Neutrophil (primary cell): ENCODE measurements around the gene RPH3AL.

Source experiments
- H3K27ac ChIP-seq: fragments of 200-600 bp; sonication (generic); 2 replicates; pipeline ENCODE4 v1.5.1; 2016; ENCODE audit warnings: mild to moderate bottlenecking, moderate library complexity
- H3K27me3 ChIP-seq: fragments of 200-600 bp; sonication (generic); 2 replicates; pipeline ENCODE4 v1.6.0; 2016; ENCODE audit warnings: mild to moderate bottlenecking
- H3K36me3 ChIP-seq: fragments of 200-600 bp; sonication (generic); 2 replicates; pipeline ENCODE4 v1.5.1; 2017
- H3K4me1 ChIP-seq, 2 experiments: fragments of 200-600 bp in 1 of 2; sonication (generic) in 1 of 2; 1 replicate in 1 of 2; 2 replicates in 1 of 2; pipeline versions ENCODE4 v1.5.1 to v1.6.1; 2013 to 2016; ENCODE audit warnings: low read depth in 1 of 2, low read length in 1 of 2, mild to moderate bottlenecking in 1 of 2, moderate library complexity in 1 of 2; ENCODE audit not compliant: control insufficient read depth in 1 of 2, insufficient read depth in 1 of 2
- H3K4me3 ChIP-seq, 2 experiments: fragments of 200-600 bp in 1 of 2; sonication (generic) in 1 of 2; 1 replicate in 1 of 2; 2 replicates in 1 of 2; pipeline ENCODE4 v1.5.1; 2013 to 2016; ENCODE audit warnings: low read depth in 1 of 2, low read length in 1 of 2, mild to moderate bottlenecking in 1 of 2, moderate library complexity in 1 of 2
- H3K9me3 ChIP-seq: fragments of 200-600 bp; sonication (generic); 2 replicates; pipeline ENCODE4 v1.5.1; 2016
- TF ChIP-seq, protein P1 (sequence below): fragments of 200-600 bp; sonication (generic); IDR thresholded peaks from 2 replicates; pipeline ENCODE4 v1.5.1; 2016; ENCODE audit warnings: antibody characterized with exemption

Gene RPH3AL

DNA sequence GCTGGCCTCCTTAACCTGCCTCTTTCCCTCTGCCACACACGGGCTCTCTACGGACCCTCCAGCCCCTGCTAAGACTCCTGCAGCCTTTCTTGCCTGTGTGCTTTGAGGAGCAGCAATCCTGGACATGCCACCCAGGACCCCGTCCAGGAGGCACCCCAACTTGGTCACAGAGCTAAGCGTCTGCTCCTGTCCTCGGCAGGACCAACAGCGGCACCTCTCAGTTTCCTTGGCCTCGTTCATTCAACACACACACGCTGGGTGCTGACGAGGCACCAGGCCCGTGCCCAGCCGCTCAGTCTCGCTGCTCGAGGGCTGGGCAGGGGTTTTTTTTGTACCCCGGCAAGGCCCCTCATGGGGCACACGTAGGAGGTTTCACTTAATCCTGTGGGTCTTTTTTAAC, 15.2 kb downstream of the RPH3AL start:
- no peak overlapping the region for H3K4me3 ChIP-seq
- H3K27me3 ChIP-seq: peaks cover 43% of the 10 kb centered on the region
- no peaks in the 10 kb centered on the region for H3K36me3 ChIP-seq
- TF ChIP-seq, protein P1, sequence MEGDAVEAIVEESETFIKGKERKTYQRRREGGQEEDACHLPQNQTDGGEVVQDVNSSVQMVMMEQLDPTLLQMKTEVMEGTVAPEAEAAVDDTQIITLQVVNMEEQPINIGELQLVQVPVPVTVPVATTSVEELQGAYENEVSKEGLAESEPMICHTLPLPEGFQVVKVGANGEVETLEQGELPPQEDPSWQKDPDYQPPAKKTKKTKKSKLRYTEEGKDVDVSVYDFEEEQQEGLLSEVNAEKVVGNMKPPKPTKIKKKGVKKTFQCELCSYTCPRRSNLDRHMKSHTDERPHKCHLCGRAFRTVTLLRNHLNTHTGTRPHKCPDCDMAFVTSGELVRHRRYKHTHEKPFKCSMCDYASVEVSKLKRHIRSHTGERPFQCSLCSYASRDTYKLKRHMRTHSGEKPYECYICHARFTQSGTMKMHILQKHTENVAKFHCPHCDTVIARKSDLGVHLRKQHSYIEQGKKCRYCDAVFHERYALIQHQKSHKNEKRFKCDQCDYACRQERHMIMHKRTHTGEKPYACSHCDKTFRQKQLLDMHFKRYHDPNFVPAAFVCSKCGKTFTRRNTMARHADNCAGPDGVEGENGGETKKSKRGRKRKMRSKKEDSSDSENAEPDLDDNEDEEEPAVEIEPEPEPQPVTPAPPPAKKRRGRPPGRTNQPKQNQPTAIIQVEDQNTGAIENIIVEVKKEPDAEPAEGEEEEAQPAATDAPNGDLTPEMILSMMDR: no peak
- H3K27ac ChIP-seq: no peak overlapping the region
- H3K4me1 ChIP-seq: no peaks in the 10 kb centered on the region
- no peaks in the 10 kb centered on the region for H3K9me3 ChIP-seq

DNA sequence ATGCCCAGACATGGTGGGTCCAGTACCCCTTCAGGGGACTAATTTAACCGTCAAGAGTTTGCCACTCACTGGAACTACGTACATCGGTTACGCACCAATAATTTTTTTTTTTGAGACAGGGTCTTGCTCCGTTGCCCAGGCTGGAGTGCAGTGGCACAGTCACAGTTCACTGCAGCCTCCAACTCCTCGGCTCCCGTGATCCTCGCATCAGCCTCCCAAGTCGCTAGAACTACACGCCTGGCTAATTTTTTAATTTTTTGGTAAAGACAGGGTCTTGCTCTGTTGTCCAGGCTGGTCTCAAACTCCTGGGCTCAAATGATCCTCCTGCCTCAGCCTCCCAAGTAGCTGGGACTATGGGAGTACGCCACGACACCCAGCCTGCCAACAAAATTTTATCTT, 15.6 kb downstream of the RPH3AL start:
- H3K4me1 ChIP-seq: no peaks in the 10 kb centered on the region
- H3K27ac ChIP-seq: no peak overlapping the region
- no peak overlapping the region for H3K4me3 ChIP-seq
- TF ChIP-seq, protein P1: no peak
- H3K27me3 ChIP-seq: peaks cover 45% of the 10 kb centered on the region
- H3K9me3 ChIP-seq: no peaks in the 10 kb centered on the region
- H3K36me3 ChIP-seq: no peaks in the 10 kb centered on the region

DNA sequence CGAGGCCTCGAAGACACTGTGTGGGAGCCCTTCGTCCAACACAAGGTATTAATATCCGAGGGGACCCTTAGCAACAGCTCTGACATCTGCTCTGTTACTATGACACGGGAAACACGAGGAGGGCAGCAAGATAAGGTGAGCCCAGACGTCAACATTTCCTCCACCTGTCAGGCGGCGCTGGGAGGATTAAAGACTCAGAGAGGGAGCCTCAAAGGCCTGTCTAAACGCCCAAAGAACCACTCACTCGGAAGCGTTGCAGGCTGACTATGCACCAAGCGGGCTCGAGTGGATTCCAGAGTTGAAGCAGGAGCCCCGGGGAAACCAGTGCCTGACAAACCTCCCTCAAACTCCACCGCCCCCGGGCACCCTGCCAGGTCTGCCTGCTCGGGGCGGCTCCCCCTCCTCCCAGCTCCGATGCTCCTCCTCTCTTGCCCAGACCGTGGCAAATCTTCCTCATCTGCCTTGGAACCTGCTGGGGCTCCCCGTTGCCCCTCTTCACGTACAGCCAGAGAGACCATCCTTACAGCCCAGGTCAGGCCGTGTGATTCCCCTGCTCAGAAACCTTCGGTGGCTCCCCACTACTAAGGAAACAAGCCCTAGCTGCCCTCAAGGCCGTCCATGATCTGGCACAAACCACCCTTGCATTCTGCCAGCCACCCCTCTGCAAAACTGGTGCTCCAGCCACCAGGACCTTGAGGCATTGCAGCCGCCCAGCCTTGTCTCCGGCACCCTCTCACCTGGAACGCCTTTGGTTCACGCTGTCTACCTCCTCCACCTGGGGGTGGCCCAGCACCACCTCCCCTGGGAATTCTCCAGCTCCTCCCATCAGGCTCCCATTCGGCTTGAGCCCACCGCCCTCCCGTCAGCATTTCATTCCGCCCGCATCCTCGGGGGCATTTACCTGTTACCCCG, 16.2 kb downstream of the RPH3AL start:
- H3K27me3 ChIP-seq: peaks cover 45% of the 10 kb centered on the region
- H3K36me3 ChIP-seq: no peaks in the 10 kb centered on the region
- H3K27ac ChIP-seq: no peak overlapping the region
- H3K9me3 ChIP-seq: no peaks in the 10 kb centered on the region
- TF ChIP-seq, protein P1: no peak
- H3K4me1 ChIP-seq: no peaks in the 10 kb centered on the region
- H3K4me3 ChIP-seq: no peak overlapping the region

DNA sequence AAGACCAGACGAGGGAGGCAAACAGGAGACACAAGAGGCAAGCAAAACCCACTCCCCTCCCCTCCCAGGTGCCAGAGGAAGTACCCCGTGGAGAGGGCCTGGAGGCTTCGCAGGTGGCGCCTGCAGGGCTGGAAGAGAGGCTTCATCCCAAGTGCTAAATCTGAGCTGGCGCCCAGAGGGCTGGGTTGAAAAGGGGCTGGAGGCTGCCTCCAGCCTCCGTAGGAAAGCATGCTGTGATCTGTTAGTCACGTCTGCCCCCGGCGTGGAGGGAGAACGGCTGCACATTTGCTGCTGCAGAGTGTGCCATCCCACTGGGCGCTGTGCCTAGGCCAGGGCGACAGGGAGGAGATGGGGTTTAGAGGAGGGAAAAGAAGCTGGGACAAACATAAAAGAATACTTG, 16.9 kb downstream of the RPH3AL start:
- Histone ChIP-seq H3K4me1 (no peaks in the 10 kb centered on the region), H3K27ac (no peak overlapping the region), H3K4me3 (no peak overlapping the region), H3K27me3 (peaks cover 45% of the 10 kb centered on the region), H3K36me3 (no peaks in the 10 kb centered on the region), H3K9me3 (no peaks in the 10 kb centered on the region)
- TF ChIP-seq, protein P1: no peak

DNA sequence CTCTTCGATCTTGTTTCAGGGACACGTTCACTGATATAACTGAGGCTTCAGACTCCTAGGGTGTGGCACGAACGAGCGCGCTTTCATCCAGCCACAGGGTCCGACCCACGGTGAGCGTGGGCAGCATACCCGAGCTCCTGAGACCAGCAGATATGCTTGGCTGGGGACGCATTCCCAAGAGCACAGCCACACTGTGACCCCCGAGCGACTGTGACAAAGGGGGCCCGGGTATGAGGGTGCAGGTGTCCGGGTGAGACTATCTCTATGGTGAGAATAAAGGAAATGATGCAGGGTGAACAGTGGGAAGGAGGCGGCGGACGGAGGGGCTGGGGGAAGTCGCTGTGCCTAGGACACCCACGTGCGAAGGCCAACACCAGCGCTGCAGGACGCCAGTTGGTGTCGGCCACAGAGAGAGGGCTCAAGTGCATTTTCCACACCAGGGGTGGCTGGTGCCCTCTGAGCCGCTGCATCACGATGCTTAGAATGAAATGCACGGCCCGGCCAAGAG, 17.6 kb downstream of the RPH3AL start:
- Histone ChIP-seq H3K4me3 (no peak overlapping the region), H3K9me3 (no peaks in the 10 kb centered on the region), H3K27me3 (peaks cover 45% of the 10 kb centered on the region), H3K36me3 (no peaks in the 10 kb centered on the region), H3K27ac (no peak overlapping the region), H3K4me1 (no peaks in the 10 kb centered on the region)
- TF ChIP-seq, protein P1: no peak
